ENCODE data around the gene POLE2. TPM values are rescaled to one million over a fixed set of nuclear protein-coding genes. Genes with fewer than 3 reads are reported as not detected.

Gene POLE2
- total RNA-seq, 1 donor from 2014 or later, result 5.4 TPM

DNA sequence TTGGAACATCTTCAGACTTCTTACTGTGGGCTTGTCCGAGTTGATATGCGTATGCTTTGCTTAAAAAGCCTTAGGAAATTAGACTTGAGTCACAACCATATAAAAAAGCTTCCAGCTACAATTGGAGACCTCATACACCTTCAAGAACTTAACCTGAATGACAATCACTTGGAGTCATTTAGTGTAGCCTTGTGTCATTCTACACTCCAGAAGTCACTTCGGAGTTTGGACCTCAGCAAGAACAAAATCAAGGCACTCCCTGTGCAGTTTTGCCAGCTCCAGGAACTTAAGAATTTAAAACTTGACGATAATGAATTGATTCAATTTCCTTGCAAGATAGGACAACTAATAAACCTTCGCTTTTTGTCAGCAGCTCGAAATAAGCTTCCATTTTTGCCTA is 80.4 kb downstream of the POLE2 start:
- intact Hi-C loops (cut with DNase I), result no loop called here
- H3K4me1 ChIP-seq, result no peaks in the 10 kb centered on the region
- DNase-seq (ENCODE audit: low spot score in 2 of 2), result no peak
- no peaks in the 10 kb centered on the region for H3K9me3 ChIP-seq
- TF ChIP-seq, protein P1, sequence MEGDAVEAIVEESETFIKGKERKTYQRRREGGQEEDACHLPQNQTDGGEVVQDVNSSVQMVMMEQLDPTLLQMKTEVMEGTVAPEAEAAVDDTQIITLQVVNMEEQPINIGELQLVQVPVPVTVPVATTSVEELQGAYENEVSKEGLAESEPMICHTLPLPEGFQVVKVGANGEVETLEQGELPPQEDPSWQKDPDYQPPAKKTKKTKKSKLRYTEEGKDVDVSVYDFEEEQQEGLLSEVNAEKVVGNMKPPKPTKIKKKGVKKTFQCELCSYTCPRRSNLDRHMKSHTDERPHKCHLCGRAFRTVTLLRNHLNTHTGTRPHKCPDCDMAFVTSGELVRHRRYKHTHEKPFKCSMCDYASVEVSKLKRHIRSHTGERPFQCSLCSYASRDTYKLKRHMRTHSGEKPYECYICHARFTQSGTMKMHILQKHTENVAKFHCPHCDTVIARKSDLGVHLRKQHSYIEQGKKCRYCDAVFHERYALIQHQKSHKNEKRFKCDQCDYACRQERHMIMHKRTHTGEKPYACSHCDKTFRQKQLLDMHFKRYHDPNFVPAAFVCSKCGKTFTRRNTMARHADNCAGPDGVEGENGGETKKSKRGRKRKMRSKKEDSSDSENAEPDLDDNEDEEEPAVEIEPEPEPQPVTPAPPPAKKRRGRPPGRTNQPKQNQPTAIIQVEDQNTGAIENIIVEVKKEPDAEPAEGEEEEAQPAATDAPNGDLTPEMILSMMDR (IDR thresholded peaks at IDR 0.05), result no peak
- H3K36me3 ChIP-seq, result peaks cover 0 to 6% of the 10 kb centered on the region in 2 donors
- H3K27me3 ChIP-seq, result no peaks in the 10 kb centered on the region
- no peak overlapping the region for H3K4me3 ChIP-seq
- H3K27ac ChIP-seq, result no peak overlapping the region

DNA sequence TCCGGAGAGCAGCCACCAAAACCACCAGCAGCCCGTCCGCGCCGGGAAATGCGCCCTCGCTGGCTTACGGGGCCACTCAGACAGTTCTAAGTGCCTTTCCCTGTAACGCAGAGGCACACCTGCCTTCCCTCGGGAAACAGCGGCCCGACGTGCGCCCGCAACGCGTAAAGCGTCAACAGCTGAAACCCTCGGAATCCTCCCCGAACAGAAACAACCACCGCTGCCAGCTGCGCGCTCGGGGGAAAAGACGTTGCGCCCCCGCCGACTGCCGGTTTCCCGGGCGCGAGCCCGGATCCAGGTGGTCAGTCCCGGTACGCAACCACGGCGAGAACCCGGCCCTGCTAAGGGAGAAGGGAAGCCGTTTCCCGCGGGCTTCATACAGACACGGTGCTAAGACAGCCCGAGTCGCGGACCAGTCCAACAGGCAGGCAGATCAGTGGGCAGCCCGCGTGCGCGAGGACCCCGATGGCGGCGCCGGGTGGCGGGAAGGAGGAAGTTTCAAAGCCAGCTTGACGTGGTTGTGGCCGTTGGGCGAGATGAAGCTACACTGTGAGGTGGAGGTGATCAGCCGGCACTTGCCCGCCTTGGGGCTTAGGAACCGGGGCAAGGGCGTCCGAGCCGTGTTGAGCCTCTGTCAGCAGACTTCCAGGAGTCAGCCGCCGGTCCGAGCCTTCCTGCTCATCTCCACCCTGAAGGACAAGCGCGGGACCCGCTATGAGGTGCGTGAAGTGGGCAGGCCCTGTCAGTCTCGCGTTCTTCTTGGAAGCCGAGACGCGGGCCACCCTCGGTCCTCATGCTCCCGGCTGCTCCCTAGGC is 89.3 kb downstream of the POLE2 start, which contains the start of gene LRR1:
Gene LRR1 (plus strand): TSS at position 456 of the 816 bp plus-strand sequence. CDS start 81 bp downstream, at position 537.
- Histone ChIP-seq H3K4me1 (peaks cover 0 to 5% of the 10 kb centered on the region in 2 donors), H3K4me3 (peak within 1 kb of the TSS; percentile 82), H3K9me3 (no peaks in the 10 kb centered on the region), H3K36me3 (peaks cover 0 to 2% of the 10 kb centered on the region in 2 donors), H3K27me3 (no peaks in the 10 kb centered on the region), H3K27ac (peak within 1 kb of the TSS; percentile 93 to 96)
- intact Hi-C loops (cut with DNase I), result loop anchor here (1.0 kb wide), 1 partner anchor 22 kb away; the partner anchor contains the start of genes MGAT2 and RPL36AL
- TF ChIP-seq, protein P1 (IDR thresholded peaks at IDR 0.05), result peak in 1 of 3 experiments; percentile 17
- peak; percentile 46 to 91 for DNase-seq (ENCODE audit: low spot score in 2 of 2)

DNA sequence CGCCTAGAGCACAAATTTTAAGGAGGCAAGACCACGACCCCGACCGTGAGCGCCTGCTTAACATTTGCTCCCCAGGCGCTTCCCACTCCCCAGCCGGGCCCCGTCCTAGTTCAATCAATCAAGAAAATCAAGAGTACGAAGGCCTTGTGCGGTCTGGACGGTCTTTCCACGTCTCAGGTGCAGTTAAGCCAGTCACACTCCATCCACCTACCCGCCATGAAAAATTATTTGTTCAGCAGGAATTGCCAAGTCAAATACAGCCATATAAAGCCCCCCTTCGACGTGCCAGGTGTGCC is 89.9 kb downstream of the POLE2 start:
- intact Hi-C loops (cut with DNase I), result loop anchor here (1.0 kb wide), 1 partner anchor 22 kb away; the partner anchor contains the start of genes MGAT2 and RPL36AL

DNA sequence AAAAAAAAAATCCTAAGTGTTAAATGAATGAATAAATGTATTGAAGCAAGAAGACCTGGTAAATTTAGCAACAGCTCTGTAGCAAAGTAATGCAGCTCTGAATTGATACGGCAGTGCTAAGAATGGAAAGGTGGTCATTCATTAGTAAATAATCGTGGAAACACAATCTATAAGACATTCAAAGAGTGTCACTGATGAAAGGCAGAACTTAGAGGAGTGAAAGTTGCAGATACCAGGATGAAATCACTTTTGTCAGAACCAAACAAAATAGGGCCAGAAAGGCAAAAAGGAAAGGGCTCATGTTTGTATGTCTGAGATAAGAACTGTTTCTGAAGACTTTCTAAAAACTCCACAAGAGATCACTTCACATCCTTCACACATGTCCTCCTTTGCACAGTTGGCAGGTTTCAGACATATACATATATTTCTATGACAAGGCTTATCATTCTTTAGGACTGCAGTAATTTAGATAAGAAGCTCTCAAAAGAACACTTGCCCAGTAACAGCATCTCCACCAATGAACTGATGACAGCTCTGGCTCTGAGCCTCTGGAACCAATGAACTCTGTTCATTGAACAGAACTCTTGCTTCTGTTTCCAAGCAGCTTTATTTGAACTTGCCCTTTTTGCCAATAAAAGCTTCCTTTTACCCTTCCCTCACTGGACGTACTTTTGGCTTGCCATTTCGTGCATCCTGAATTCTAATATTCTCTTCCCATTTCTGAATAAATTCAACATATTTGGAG is 93.5 kb downstream of the POLE2 start:
- H3K36me3 ChIP-seq, result no peaks in the 10 kb centered on the region
- H3K27ac ChIP-seq, result no peak overlapping the region
- no peak for DNase-seq (ENCODE audit: low spot score in 2 of 2)
- H3K4me3 ChIP-seq, result no peak overlapping the region
- H3K9me3 ChIP-seq, result no peaks in the 10 kb centered on the region
- TF ChIP-seq, protein P1 (IDR thresholded peaks at IDR 0.05), result no peak
- intact Hi-C loops (cut with DNase I), result no loop called here
- no peaks in the 10 kb centered on the region for H3K27me3 ChIP-seq
- H3K4me1 ChIP-seq, result peaks cover 0 to 3% of the 10 kb centered on the region in 2 donors

More for the DNA sequence above, 89.9 kb downstream of the POLE2 start:
- Histone ChIP-seq H3K4me1 (peaks cover 0 to 5% of the 10 kb centered on the region in 2 donors), H3K36me3 (peaks cover 0 to under 1% of the 10 kb centered on the region in 2 donors), H3K27me3 (no peaks in the 10 kb centered on the region), H3K4me3 (peak overlapping the region; percentile 82), H3K9me3 (no peaks in the 10 kb centered on the region), H3K27ac (peak overlapping the region; percentile 93 to 96)
- DNase-seq (ENCODE audit: low spot score in 2 of 2), result no peak
- TF ChIP-seq, protein P1 (IDR thresholded peaks at IDR 0.05), result no peak

Other genes starting within 250 kb of the POLE2 start
- gene RPS29, start 101.8 kb downstream of the POLE2 start, total RNA-seq, result 2,262 TPM
- gene LRR1, start 89.3 kb downstream of the POLE2 start, total RNA-seq, result not detected
- gene RPL36AL, start 67.6 kb downstream of the POLE2 start, total RNA-seq, result 21.3 TPM
- 37.4 TPM for gene MGAT2, start 67.4 kb downstream of the POLE2 start, total RNA-seq
- 14.0 TPM for gene DNAAF2, start 53.0 kb downstream of the POLE2 start, total RNA-seq
- gene KLHDC1, start 4.9 kb upstream of the POLE2 start, total RNA-seq, result not detected
- gene KLHDC2, start 79.9 kb upstream of the POLE2 start, total RNA-seq, result 11.7 TPM
- 14.6 TPM for gene NEMF, start 164.6 kb upstream of the POLE2 start, total RNA-seq
- 31.5 TPM for gene ARF6, start 204.9 kb upstream of the POLE2 start, total RNA-seq